Measurements from ENCODE around the gene GLB1L. TPM values are rescaled to one million over a fixed set of nuclear protein-coding genes. Genes with fewer than 3 reads are reported as not detected.

The GLB1L gene
- total and polyA plus RNA-seq, 2 of the 8 experiments (the other 6 are each of a cell fraction or from before 2014, with no cell fraction given), result 3.7 to 4.0 TPM

GRCh38 chr2:219218732-219219701 lies 26.2 kb downstream of the GLB1L start, which contains the start of gene ABCB6 (continued):
- TF ChIP-seq ATF2 (IDR thresholded peaks at IDR 0.05; ENCODE audit: low read length) (peak; percentile 75; the same call in 1 of the 2 replicates), TBP (IDR thresholded peaks at IDR 0.05; ENCODE audit: low read depth, low read length) (peak; percentile 72), SP4 (IDR thresholded peaks at IDR 0.05; ENCODE audit: low read length) (peak; percentile 79; the same call in 1 of the 2 replicates), RBBP5 (IDR thresholded peaks at IDR 0.05; ENCODE audit: borderline replicate concordance, low read depth, low read length) (0 out of 2 replicates have a peak, but pooled peaks have one; percentile 43), CBX5 (IDR thresholded peaks at IDR 0.05; ENCODE audit: low read depth, low read length) (no peak), POLR2AphosphoS5 (IDR thresholded peaks at IDR 0.05; ENCODE audit: low read depth, low read length) (peak; percentile 83), PHF8 (conservative IDR thresholded peaks at IDR 0.05; ENCODE audit: low read depth, low read length) (peak; percentile 86), SUZ12 (IDR thresholded peaks at IDR 0.05; ENCODE audit: low read length) (no peak; the same call in 1 of the 2 replicates), E2F6 (IDR thresholded peaks at IDR 0.05) (peak; percentile 99), EP300 (IDR thresholded peaks at IDR 0.05; ENCODE audit: borderline replicate concordance in 1 of 2, low read depth in 2 of 2, low read length in 2 of 2) (no peak), TCF12 (IDR thresholded peaks at IDR 0.05; ENCODE audit: low read depth, low read length) (no peak), SIN3A (conservative IDR thresholded peaks at IDR 0.05 in 1 of 2, IDR thresholded peaks at IDR 0.05 in 1 of 2; ENCODE audit: low read depth in 1 of 2, low read length in 2 of 2) (0 out of 4 replicates have a peak, but pooled peaks of 1 of the 2 experiments have one; percentile 34), SIRT6 (IDR thresholded peaks at IDR 0.05; ENCODE audit: low read length) (no peak), RAD21 (IDR thresholded peaks at IDR 0.05 in 1 of 2, conservative IDR thresholded peaks at IDR 0.05 in 1 of 2; ENCODE audit: low read depth in 2 of 2, low read length in 2 of 2) (peak in 1 of 2 experiments; percentile 11; a peak in 1 of 4 replicates), MAX (IDR thresholded peaks at IDR 0.05) (peak; percentile 97), KDM4A (IDR thresholded peaks at IDR 0.05; ENCODE audit: low read depth, low read length, severe bottlenecking) (peak; percentile 93), FOSL1 (IDR thresholded peaks at IDR 0.05; ENCODE audit: insufficient read depth, low read depth, low read length) (no peak), ATF3 (IDR thresholded peaks at IDR 0.05; ENCODE audit: insufficient read depth, low read depth, low read length) (peak; percentile 70; the same call in 1 of the 2 replicates)
